Measurements from ENCODE around the gene AFG3L2.

AFG3L2 gene

DNA sequence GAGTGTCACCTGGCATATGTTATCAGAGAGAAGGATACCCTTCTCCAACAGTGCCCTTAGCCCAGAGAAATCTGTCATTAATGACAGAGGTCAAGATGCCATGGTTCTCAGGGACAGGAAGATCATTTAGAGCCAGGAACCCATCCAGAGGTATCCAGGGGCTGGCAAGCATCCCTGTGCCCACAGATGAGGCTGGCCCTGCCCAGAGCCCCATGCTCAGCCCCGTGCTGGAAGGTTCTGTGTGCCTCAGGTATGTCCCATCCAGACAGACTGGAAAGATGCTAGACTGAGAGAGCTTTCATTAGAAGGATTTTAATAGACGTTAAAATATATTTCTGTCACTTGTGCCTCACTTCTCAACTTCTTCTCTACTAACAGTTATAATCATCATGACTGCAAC, 77.2 kb downstream of the AFG3L2 start:
- DNase-seq = no peak

- DNase-seq = no peak
These were observed 80.6 kb downstream of the AFG3L2 start for GRCh38 chr18:12296457-12296856.

DNA sequence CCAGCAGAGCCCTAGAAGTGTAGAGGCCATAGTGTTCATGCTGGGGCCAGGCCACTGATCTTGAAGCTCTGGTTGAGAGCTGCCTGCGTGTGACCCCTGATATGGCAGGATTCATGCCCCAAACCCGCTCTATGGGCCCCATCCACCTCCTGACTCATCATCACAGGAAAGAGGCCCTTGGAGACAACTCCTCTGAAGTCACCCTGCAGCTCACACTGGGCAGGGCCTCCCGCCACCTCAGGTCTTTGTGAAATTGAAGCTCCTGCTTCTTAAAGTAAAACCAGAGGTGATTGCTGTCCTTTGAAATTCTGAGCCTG, 81.0 kb downstream of the AFG3L2 start:
- no peak for DNase-seq

DNA sequence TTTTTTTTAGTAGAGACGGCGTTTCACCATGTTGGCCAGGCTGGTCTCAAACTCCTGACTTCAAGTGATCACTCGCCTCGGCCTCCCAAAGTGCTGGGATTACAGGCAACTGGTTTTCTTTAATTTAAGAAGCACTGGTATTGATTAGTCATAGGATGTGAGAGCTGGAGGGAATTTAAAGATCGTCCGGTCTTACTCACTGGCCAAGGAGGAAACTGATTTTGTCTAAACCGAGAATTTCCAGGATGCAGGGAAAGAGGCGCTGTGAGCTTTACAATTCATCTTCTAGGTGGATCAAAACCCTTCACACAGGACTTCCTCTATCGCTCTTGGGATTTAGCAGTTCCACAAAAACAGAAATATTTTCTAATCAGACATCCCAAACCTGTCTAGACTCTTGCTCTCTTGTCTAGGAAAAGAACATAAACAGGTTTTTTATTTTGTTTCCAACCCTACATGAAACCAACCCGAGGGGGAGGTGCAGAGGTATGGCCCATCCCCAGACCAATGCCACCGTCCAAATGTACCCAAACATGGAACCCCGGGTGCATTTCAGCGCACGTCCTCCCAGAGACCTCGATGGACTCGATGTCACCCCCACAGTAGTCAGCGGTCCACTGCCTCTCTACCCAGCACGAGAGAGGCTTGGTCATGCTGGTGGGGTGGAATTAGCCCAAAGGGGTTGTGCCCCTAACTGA, 81.5 kb downstream of the AFG3L2 start:
- DNase-seq = no peak

DNA sequence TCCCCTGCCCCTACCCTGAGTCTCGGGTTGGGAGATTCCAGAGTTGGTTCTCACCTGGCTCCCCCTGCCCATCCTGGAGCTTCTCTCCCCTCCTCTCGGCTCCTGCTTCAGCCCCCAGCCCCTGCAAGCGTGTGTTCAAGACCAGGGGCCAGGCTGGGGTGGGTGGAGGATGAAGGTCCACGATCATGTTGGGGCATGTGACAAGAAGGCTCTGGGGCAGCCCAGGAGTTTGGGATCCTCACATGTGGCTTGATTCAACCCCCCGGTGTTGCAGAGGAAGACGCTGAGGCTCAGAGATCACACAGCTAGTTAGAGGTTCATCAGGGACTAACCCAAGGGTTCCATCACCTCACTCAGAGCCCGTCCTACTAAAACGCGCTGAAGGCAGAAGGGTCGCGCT, 83.2 kb downstream of the AFG3L2 start:
- DNase-seq = no peak

DNA sequence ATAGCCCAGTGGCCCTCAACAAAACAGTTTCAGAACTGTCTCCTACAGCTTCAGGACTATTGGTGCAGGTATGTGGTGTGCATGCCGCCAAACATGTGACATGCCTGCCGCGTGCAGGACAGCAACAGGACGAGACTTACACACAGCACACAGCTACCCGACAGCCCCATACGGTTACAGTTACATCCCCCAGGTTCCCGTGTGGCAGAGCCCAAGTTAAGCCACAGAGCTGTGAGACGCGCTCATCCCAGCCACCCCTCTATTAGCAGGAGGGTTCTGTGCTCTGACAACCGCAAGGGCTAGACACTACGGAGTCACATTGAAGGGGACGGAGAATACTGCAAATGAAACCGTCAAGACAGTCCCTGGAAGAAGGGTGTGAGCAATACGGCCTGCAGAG, 85.3 kb downstream of the AFG3L2 start:
- no peak for DNase-seq

GRCh38 chr18:12291161-12291560, 85.9 kb downstream of the AFG3L2 start:
- DNase-seq = no peak

- no peak for DNase-seq
These were observed 86.9 kb downstream of the AFG3L2 start for GRCh38 chr18:12290086-12290485.

GRCh38 chr18:12288403-12288755, 88.6 kb downstream of the AFG3L2 start:
- no peak for DNase-seq

GRCh38 chr18:12287684-12288402, 89.2 kb downstream of the AFG3L2 start:
- no peak for DNase-seq

DNA sequence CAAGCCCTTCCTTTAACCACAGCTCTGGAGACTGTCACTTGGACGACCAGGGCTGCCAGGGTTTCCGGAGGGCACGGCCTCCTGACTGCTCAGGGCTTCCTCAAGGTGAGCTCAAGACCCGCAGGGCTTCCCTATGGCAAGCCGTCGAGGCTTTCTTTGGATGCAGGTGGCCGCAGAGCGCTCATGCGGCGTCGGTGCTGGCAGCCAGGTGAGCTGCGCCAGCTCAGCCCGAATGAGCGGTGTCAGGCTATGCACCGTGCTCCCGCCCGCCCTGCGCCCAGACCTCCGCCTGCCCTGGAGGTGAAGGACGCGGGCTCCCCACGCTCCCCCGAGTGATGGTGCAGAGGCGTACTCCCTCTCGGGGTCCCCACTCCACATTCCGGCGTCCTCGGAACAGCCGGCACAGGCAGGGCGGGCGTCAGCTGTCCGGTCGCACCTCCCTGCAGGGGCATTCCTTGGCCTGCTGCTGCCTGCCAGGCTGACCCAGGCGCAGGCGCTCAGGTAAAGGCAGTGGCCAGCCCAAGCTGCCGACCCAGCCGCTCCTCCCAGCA, 89.8 kb downstream of the AFG3L2 start:
- DNase-seq = no peak

DNA sequence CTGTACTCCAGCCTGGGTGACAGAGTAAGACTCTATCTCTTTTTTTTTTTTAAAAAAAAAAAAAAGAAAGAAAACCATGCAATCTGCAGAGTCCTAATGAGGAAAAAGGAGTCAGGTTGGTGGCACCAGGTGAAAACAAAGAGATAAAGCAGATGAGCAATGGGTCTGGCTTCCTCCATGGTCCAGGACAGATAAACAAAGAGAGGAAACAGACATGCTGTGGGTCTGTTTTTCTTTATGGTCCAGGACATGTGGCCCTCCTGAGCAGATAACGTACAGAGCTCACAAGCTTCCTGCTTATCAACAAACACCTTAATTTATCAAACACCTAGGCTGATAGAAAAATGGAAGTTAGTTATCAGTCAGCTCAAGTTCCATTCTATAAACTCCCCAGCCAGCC, 93.4 kb downstream of the AFG3L2 start:
- no peak for DNase-seq

- DNase-seq = no peak
These were observed 93.8 kb downstream of the AFG3L2 start for GRCh38 chr18:12283256-12283655.

GRCh38 chr18:12282442-12283039, 94.5 kb downstream of the AFG3L2 start:
- DNase-seq = no peak

GRCh38 chr18:12281861-12282260, 95.2 kb downstream of the AFG3L2 start:
- no peak for DNase-seq

DNA sequence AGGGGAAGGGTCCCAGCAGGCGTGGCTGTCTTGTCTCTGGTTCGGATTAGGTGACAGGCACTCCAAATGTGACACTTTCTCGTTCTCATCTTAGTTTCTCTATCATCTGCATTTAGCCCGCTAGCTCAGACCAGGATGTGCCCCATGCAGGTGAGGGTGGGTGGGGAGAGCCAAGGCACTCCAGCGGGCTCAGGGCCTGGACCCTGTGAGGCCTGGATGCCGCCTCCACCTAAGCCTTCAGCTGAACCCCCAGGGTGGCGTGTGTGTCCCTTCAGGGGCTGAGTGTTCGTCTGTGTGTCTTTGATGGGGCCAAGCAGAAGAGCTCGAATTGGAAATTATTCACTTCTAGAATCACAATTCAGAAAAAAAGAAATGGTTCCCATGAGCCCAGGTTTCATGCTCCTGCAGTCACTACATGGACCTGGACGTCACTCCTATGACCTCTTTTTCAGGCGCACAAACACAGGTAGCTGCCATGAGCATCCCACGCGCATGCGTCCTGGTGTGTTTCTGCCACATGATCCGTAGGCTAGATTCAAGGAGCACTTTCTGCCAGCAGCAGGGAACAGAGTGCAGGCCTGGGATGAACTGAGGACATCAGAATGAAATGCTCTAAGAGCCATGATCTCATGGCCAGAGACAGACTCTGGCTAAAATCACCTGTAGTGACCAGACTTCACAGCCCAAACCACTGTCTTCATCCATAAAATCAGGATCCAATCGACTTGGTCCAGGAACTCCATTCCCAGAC, 97.1 kb downstream of the AFG3L2 start:
- DNase-seq = no peak
